ENCODE measurements around the gene UBE2J1.

DNA sequence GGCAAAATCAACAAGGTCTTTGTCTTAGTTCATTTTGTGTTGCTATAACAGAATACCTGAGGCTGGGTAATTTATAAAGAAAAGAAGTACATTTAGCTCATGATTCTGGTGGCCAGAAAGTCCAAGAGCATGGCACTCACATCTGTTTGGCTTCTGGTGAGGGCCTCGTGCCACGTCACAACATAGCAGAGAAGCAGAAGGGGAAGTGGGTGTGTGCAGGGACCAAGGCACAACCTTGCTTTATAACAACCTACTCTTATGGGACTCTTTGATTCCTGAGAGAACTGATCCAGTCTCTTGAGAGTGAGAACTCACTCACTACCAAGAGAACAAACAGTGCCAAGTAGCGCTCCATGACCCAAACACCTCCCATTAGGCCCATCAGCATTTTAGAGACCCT lies 62.8 kb downstream of the UBE2J1 start:
- TF ChIP-seq EZH2 (optimal IDR thresholded peaks at IDR 0.05; ENCODE audit: low read depth, low read length) (no peak), EZH2phosphoT487 (IDR thresholded peaks at IDR 0.05; ENCODE audit: low read length) (no peak)
- TF ChIP-seq, protein P1, sequence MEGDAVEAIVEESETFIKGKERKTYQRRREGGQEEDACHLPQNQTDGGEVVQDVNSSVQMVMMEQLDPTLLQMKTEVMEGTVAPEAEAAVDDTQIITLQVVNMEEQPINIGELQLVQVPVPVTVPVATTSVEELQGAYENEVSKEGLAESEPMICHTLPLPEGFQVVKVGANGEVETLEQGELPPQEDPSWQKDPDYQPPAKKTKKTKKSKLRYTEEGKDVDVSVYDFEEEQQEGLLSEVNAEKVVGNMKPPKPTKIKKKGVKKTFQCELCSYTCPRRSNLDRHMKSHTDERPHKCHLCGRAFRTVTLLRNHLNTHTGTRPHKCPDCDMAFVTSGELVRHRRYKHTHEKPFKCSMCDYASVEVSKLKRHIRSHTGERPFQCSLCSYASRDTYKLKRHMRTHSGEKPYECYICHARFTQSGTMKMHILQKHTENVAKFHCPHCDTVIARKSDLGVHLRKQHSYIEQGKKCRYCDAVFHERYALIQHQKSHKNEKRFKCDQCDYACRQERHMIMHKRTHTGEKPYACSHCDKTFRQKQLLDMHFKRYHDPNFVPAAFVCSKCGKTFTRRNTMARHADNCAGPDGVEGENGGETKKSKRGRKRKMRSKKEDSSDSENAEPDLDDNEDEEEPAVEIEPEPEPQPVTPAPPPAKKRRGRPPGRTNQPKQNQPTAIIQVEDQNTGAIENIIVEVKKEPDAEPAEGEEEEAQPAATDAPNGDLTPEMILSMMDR (IDR thresholded peaks at IDR 0.05; ENCODE audit: low read length), result no peak

Measured in MM.1S (cell line).